Osteocyte (in vitro differentiated cells): Measurements from ENCODE around the gene PALD1. TPM values are rescaled to one million over a fixed set of nuclear protein-coding genes. Genes with fewer than 3 reads are reported as not detected.

ENCODE experiments used
- DNase-seq: peaks from one replicate; pipeline ENCODE4 v3.0.0; 2021; ENCODE audit warnings: mixed read lengths; ENCODE audit not compliant: unreplicated experiment; ENCODE audit errors: extremely low spot score
- H3K27ac Mint-ChIP-seq: one replicate; pipeline ENCODE4 v1.8.0; 2021; ENCODE audit warnings: mild to moderate bottlenecking, mixed read lengths; ENCODE audit not compliant: unreplicated experiment
- H3K27me3 Mint-ChIP-seq: one replicate; pipeline ENCODE4 v1.8.0; 2021; ENCODE audit warnings: mixed read lengths; ENCODE audit not compliant: unreplicated experiment
- H3K36me3 Mint-ChIP-seq: one replicate; pipeline ENCODE4 v1.8.0; 2021; ENCODE audit warnings: mixed read lengths; ENCODE audit not compliant: unreplicated experiment
- H3K4me1 Mint-ChIP-seq: one replicate; pipeline ENCODE4 v1.8.0; 2021; ENCODE audit warnings: mixed read lengths; ENCODE audit not compliant: unreplicated experiment
- H3K4me3 Mint-ChIP-seq: one replicate; pipeline ENCODE4 v1.8.0; 2021; ENCODE audit warnings: mild to moderate bottlenecking, moderate library complexity, mixed read lengths; ENCODE audit not compliant: unreplicated experiment
- H3K9me3 Mint-ChIP-seq: one replicate; pipeline ENCODE4 v1.8.0; 2021; ENCODE audit warnings: mixed read lengths; ENCODE audit not compliant: unreplicated experiment
- CTCF ChIP-seq: fragments of 200-600 bp; sonication (generic); IDR thresholded peaks from 2 replicates; pipeline ENCODE4 v1.5.0; 2021; ENCODE audit warnings: antibody characterized with exemption, mild to moderate bottlenecking, moderate library complexity
- total RNA-seq: library from RNA; stranded (reverse); gene quantifications from 2 replicates; pipeline ENCODE4 v1.2.1, GENCODE V29; 2021

PALD1 gene
- total RNA-seq, 1 donor from 2014 or later: 3.1 TPM

GRCh38 chr10:70568781-70569495, 90.4 kb downstream of the PALD1 start:
- no peaks in the 10 kb centered on the region for H3K9me3 Mint-ChIP-seq
- H3K36me3 Mint-ChIP-seq: peaks cover 2% of the 10 kb centered on the region
- DNase-seq: no peak
- no peaks in the 10 kb centered on the region for H3K27me3 Mint-ChIP-seq
- no peak for TF ChIP-seq CTCF
- H3K4me1 Mint-ChIP-seq: no peaks in the 10 kb centered on the region
- H3K27ac Mint-ChIP-seq: no peak overlapping the region
- H3K4me3 Mint-ChIP-seq: no peak overlapping the region

GRCh38 chr10:70571236-70571635, 92.7 kb downstream of the PALD1 start:
- no peaks in the 10 kb centered on the region for H3K27me3 Mint-ChIP-seq
- H3K36me3 Mint-ChIP-seq: peaks cover 2% of the 10 kb centered on the region
- TF ChIP-seq CTCF: no peak
- H3K27ac Mint-ChIP-seq: no peak overlapping the region
- H3K9me3 Mint-ChIP-seq: no peaks in the 10 kb centered on the region
- H3K4me3 Mint-ChIP-seq: no peak overlapping the region
- H3K4me1 Mint-ChIP-seq: peaks cover 9% of the 10 kb centered on the region
- DNase-seq: no peak

DNA sequence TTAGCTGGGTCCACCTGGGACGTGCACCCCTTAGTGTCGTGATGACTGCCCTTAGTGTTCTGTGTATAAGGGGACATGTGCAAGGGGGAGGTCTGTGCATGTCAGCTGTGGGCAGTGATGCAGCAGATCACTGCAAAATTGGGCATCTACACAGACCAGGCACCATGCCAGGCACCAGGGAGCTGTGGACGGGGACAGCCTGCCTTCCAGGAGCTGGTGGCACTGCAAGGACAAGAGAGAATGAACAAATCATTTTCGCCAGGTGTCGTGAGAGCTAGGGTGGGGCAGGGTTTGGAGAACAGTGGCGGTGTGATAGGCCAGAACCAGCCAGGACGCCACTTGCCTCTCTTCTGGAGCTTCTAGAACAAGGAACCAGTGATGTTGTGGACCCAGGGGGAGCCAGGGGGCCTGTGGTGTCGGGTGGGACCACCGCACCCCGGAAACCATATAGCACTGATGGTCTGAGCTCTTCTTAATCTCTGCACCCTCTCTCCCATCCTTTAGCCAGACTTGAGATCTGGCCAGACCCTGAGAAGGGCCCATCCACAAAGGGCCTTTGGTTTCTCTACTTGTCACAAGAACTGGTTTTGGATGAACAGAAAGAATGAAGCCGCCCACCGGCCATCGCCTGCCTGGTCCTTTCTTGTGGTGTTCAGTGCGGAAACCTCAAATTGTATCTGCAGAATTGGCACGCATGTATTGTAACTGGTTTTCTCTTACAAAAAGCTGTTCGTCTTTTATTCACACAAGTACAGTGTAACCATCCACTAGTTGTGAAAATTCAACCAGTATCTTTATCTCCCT, 93.3 kb downstream of the PALD1 start:
- Mint-ChIP-seq H3K4me3 (no peak overlapping the region), H3K4me1 (peaks cover 15% of the 10 kb centered on the region), H3K27ac (no peak overlapping the region), H3K9me3 (no peaks in the 10 kb centered on the region), H3K36me3 (peaks cover 2% of the 10 kb centered on the region), H3K27me3 (no peaks in the 10 kb centered on the region)
- DNase-seq: no peak
- no peak for TF ChIP-seq CTCF

GRCh38 chr10:70573599-70574506, 95.3 kb downstream of the PALD1 start:
- DNase-seq: no peak
- H3K27me3 Mint-ChIP-seq: no peaks in the 10 kb centered on the region

More at GRCh38 chr10:70573599-70574506, 95.3 kb downstream of the PALD1 start:
- Mint-ChIP-seq H3K4me1 (peaks cover 26% of the 10 kb centered on the region), H3K4me3 (no peak overlapping the region), H3K36me3 (peaks cover 2% of the 10 kb centered on the region), H3K27ac (no peak overlapping the region), H3K9me3 (no peaks in the 10 kb centered on the region)
- TF ChIP-seq CTCF: no peak
